ENCODE results near the gene METRN.

- TF ChIP-seq CTCF (IDR thresholded peaks at IDR 0.05; ENCODE audit: low read length) (no peak), EZH2phosphoT487 (IDR thresholded peaks at IDR 0.05; ENCODE audit: low read length) (no peak), EZH2 (optimal IDR thresholded peaks at IDR 0.05; ENCODE audit: low read depth, low read length) (no peak)
Measured at GRCh38 chr16:760065-760464, 45.1 kb downstream of the METRN start.

Measured in MM.1S (cell line).